ENCODE data around the gene HK3. TPM values are rescaled to one million over a fixed set of nuclear protein-coding genes. Genes with fewer than 3 reads are reported as not detected.

The HK3 gene
- polyA plus RNA-seq, 1 donor from 2014 or later = 7.8 TPM

GRCh38 chr5:176894298-176894697, 4.8 kb downstream of the HK3 start:
- Histone ChIP-seq H3K36me3 (ENCODE audit: insufficient read depth, low read length) (no peaks in the 10 kb centered on the region), H2AFZ (ENCODE audit: low read depth, low read length) (no peak overlapping the region), H3K79me2 (replicated peaks; ENCODE audit: insufficient read depth, low read length) (no peaks in the 10 kb centered on the region), H3K4me3 (ENCODE audit: low read length) (no peak overlapping the region), H3K4me2 (ENCODE audit: low read length) (no peak overlapping the region), H3K9ac (ENCODE audit: low read length) (no peak overlapping the region), H3K27me3 (ENCODE audit: insufficient read depth, low read depth, low read length) (no peaks in the 10 kb centered on the region), H3K9me3 (ENCODE audit: low read length) (no peaks in the 10 kb centered on the region), H3F3A (ENCODE audit: insufficient read depth, low read length, poor library complexity, severe bottlenecking) (no peaks in the 10 kb centered on the region), H3K9me2 (ENCODE audit: insufficient read depth, low read length) (no peaks in the 10 kb centered on the region), H4K20me1 (ENCODE audit: insufficient read depth) (no peaks in the 10 kb centered on the region), H3K27ac (ENCODE audit: low read length) (no peak overlapping the region)
- no peak for TF ChIP-seq MXI1 (conservative IDR thresholded peaks at IDR 0.05; ENCODE audit: poor library complexity, severe bottlenecking)
- no peak for TF ChIP-seq EP300 (conservative IDR thresholded peaks at IDR 0.05; ENCODE audit: poor library complexity, severe bottlenecking)

- no peak overlapping the region for H3K9ac ChIP-seq (ENCODE audit: low read length)
- H3K27ac ChIP-seq (ENCODE audit: low read length) = no peak overlapping the region
- H3K79me2 ChIP-seq (replicated peaks; ENCODE audit: insufficient read depth, low read length) = no peaks in the 10 kb centered on the region
- no peaks in the 10 kb centered on the region for H4K20me1 ChIP-seq (ENCODE audit: insufficient read depth)
- H3K4me2 ChIP-seq (ENCODE audit: low read length) = no peak overlapping the region
- H3F3A ChIP-seq (ENCODE audit: insufficient read depth, low read length, poor library complexity, severe bottlenecking) = no peaks in the 10 kb centered on the region
- no peaks in the 10 kb centered on the region for H3K27me3 ChIP-seq (ENCODE audit: insufficient read depth, low read depth, low read length)
- no peak overlapping the region for H2AFZ ChIP-seq (ENCODE audit: low read depth, low read length)
- no peaks in the 10 kb centered on the region for H3K9me2 ChIP-seq (ENCODE audit: insufficient read depth, low read length)
- no peaks in the 10 kb centered on the region for H3K36me3 ChIP-seq (ENCODE audit: insufficient read depth, low read length)
- H3K4me3 ChIP-seq (ENCODE audit: low read length) = no peak overlapping the region
- TF ChIP-seq CTCF (IDR thresholded peaks at IDR 0.05; ENCODE audit: poor library complexity, severe bottlenecking) (no peak), SMC3 (conservative IDR thresholded peaks at IDR 0.05; ENCODE audit: poor library complexity) (no peak), TAF1 (IDR thresholded peaks at IDR 0.05; ENCODE audit: low read depth) (no peak), EP300 (conservative IDR thresholded peaks at IDR 0.05; ENCODE audit: poor library complexity, severe bottlenecking) (no peak), RAD21 (conservative IDR thresholded peaks at IDR 0.05) (no peak), EZH2 (IDR thresholded peaks at IDR 0.05; ENCODE audit: borderline replicate concordance, insufficient read depth, low read length, poor library complexity, severe bottlenecking) (no peak), MXI1 (conservative IDR thresholded peaks at IDR 0.05; ENCODE audit: poor library complexity, severe bottlenecking) (no peak), REST (IDR thresholded peaks at IDR 0.05; ENCODE audit: borderline replicate concordance) (no peak), POLR2AphosphoS5 (IDR thresholded peaks at IDR 0.05) (no peak)
- no peaks in the 10 kb centered on the region for H3K9me3 ChIP-seq (ENCODE audit: low read length)
These were observed 6.5 kb downstream of the HK3 start for GRCh38 chr5:176892663-176893062.

Measured in neural cell (in vitro differentiated cells).